DOHH2 (cell line): ENCODE results near the gene SH3RF3.

Experiments used
- H3F3A ChIP-seq: fragments of 200-600 bp; sonication (generic), shearing (Covaris generic); 2 replicates; pipeline ENCODE4 v1.6.0; 2016; ENCODE audit warnings: antibody characterized with exemption, mild to moderate bottlenecking; ENCODE audit not compliant: control insufficient read depth, insufficient read depth
- H3K27ac ChIP-seq: fragments of 200-600 bp; sonication (generic); 2 replicates; pipeline ENCODE4 v1.5.1; 2014; ENCODE audit warnings: low read depth, mild to moderate bottlenecking, low read length, moderate library complexity
- H3K27me3 ChIP-seq: fragments of 200-600 bp; sonication (generic); 2 replicates; pipeline ENCODE4 v1.6.1; 2014; ENCODE audit warnings: mild to moderate bottlenecking, low read length, mixed read lengths; ENCODE audit not compliant: control insufficient read depth
- H3K36me3 ChIP-seq: fragments of 200-600 bp; sonication (generic); 2 replicates; pipeline ENCODE4 v1.6.1; 2014; ENCODE audit warnings: mild to moderate bottlenecking, low read length, moderate library complexity, mixed read lengths; ENCODE audit not compliant: control insufficient read depth
- H3K4me1 ChIP-seq: fragments of 200-600 bp; sonication (generic); 2 replicates; pipeline ENCODE4 v1.6.1; 2014; ENCODE audit warnings: mild to moderate bottlenecking, low read length, mixed read lengths; ENCODE audit not compliant: control insufficient read depth
- H3K4me2 ChIP-seq: fragments of 200-600 bp; sonication (generic); 2 replicates; pipeline ENCODE4 v1.6.0; 2014; ENCODE audit warnings: mild to moderate bottlenecking, low read length, moderate library complexity
- H3K4me3 ChIP-seq: fragments of 200-600 bp; sonication (generic); 2 replicates; pipeline ENCODE4 v1.5.1; 2014; ENCODE audit warnings: mild to moderate bottlenecking, low read length, mixed read lengths
- H3K79me2 ChIP-seq: fragments of 200-600 bp; sonication (generic); 2 replicates; pipeline ENCODE4 v1.6.1; 2014; ENCODE audit warnings: mild to moderate bottlenecking, low read length, mixed read lengths; ENCODE audit not compliant: control insufficient read depth
- H3K9me2 ChIP-seq: fragments of 200-600 bp; sonication (generic); replicated peaks from 2 replicates; pipeline ENCODE4 v1.6.1; 2014; ENCODE audit warnings: mild to moderate bottlenecking, low read length, mixed read lengths; ENCODE audit not compliant: control insufficient read depth
- H3K9me3 ChIP-seq: fragments of 200-600 bp; sonication (generic); 2 replicates; pipeline ENCODE4 v1.6.1; 2014; ENCODE audit warnings: antibody characterized with exemption, low read length, mixed read lengths; ENCODE audit not compliant: control insufficient read depth, insufficient read depth
- H4K20me1 ChIP-seq: fragments of 200-600 bp; sonication (generic); 2 replicates; pipeline ENCODE4 v1.6.0; 2014; ENCODE audit warnings: low read depth, mild to moderate bottlenecking, antibody characterized with exemption, low read length, moderate library complexity; ENCODE audit not compliant: control insufficient read depth, insufficient read depth
- EZH2phosphoT487 ChIP-seq: fragments of 200-600 bp; sonication (generic); IDR thresholded peaks from 2 replicates; pipeline ENCODE4 v1.6.1; 2017; ENCODE audit warnings: borderline replicate concordance, mild to moderate bottlenecking, antibody characterized with exemption, low read length, moderate library complexity, mixed read lengths
- TF ChIP-seq, protein P1 (sequence below): fragments of 200-600 bp; sonication (generic); IDR thresholded peaks from one replicate; pipeline ENCODE4 v1.5.1; 2014; ENCODE audit warnings: antibody characterized with exemption, mild to moderate bottlenecking, low read depth, low read length; ENCODE audit not compliant: poor library complexity, severe bottlenecking

Gene SH3RF3

GRCh38 chr2:109213646-109214433 is 84.8 kb downstream of the SH3RF3 start:
- no peaks in the 10 kb centered on the region for H3F3A ChIP-seq
- no peaks in the 10 kb centered on the region for H3K79me2 ChIP-seq
- H3K36me3 ChIP-seq, result no peaks in the 10 kb centered on the region
- no peak overlapping the region for H3K27ac ChIP-seq
- no peaks in the 10 kb centered on the region for H3K9me2 ChIP-seq
- TF ChIP-seq EZH2phosphoT487, result no peak
- TF ChIP-seq, protein P1, sequence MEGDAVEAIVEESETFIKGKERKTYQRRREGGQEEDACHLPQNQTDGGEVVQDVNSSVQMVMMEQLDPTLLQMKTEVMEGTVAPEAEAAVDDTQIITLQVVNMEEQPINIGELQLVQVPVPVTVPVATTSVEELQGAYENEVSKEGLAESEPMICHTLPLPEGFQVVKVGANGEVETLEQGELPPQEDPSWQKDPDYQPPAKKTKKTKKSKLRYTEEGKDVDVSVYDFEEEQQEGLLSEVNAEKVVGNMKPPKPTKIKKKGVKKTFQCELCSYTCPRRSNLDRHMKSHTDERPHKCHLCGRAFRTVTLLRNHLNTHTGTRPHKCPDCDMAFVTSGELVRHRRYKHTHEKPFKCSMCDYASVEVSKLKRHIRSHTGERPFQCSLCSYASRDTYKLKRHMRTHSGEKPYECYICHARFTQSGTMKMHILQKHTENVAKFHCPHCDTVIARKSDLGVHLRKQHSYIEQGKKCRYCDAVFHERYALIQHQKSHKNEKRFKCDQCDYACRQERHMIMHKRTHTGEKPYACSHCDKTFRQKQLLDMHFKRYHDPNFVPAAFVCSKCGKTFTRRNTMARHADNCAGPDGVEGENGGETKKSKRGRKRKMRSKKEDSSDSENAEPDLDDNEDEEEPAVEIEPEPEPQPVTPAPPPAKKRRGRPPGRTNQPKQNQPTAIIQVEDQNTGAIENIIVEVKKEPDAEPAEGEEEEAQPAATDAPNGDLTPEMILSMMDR, result no peak
- H4K20me1 ChIP-seq, result no peaks in the 10 kb centered on the region
- no peaks in the 10 kb centered on the region for H3K9me3 ChIP-seq
- H3K4me3 ChIP-seq, result no peak overlapping the region
- no peak overlapping the region for H3K4me2 ChIP-seq
- no peaks in the 10 kb centered on the region for H3K4me1 ChIP-seq
- peaks cover 13% of the 10 kb centered on the region for H3K27me3 ChIP-seq

- Histone ChIP-seq H3K4me2 (no peak overlapping the region), H3K36me3 (no peaks in the 10 kb centered on the region), H3K27me3 (peaks cover 13% of the 10 kb centered on the region), H3K9me3 (no peaks in the 10 kb centered on the region), H3F3A (no peaks in the 10 kb centered on the region), H3K4me3 (no peak overlapping the region), H3K9me2 (no peaks in the 10 kb centered on the region), H3K4me1 (no peaks in the 10 kb centered on the region), H4K20me1 (no peaks in the 10 kb centered on the region), H3K27ac (no peak overlapping the region), H3K79me2 (no peaks in the 10 kb centered on the region)
- TF ChIP-seq, protein P1, result no peak
- no peak for TF ChIP-seq EZH2phosphoT487
Measured at GRCh38 chr2:109214651-109215371, 85.8 kb downstream of the SH3RF3 start.

DNA sequence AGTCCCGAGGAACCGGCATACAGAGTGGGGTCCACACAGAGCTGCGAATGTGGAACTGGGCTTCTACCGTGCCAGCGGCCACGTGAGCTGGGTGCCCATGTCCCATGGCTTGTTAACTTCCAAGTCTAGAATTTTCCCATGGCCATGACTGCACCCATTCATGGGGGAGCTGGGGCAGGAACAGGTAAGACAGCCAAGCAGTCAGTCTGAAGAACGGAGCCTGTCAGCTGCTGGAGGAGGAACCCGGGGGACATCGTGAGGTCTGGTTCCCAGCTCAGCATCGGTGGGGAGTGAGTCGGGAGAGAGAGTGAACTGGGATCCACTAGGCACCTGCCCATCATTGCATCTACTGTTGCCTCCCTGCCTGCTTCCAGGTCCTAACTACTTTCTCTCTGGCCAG is 86.9 kb downstream of the SH3RF3 start:
- Histone ChIP-seq H3K4me3 (no peak overlapping the region), H3K27ac (no peak overlapping the region), H3K36me3 (no peaks in the 10 kb centered on the region), H3K27me3 (peaks cover 10% of the 10 kb centered on the region), H4K20me1 (no peaks in the 10 kb centered on the region), H3K9me3 (no peaks in the 10 kb centered on the region), H3K4me1 (no peaks in the 10 kb centered on the region), H3K79me2 (no peaks in the 10 kb centered on the region), H3K9me2 (no peaks in the 10 kb centered on the region), H3F3A (no peaks in the 10 kb centered on the region), H3K4me2 (no peak overlapping the region)
- TF ChIP-seq, protein P1, result no peak
- TF ChIP-seq EZH2phosphoT487, result no peak
